Esophagus squamous epithelium (tissue), 5 donors: Measurements from ENCODE around the gene REG1B. TPM values are rescaled to one million over a fixed set of nuclear protein-coding genes. Genes with fewer than 3 reads are reported as not detected.

Experiments used
- DNase-seq: peaks from one replicate; lab custom pipeline; 2025; lab: John Stamatoyannopoulos, UW
- H3K27ac ChIP-seq, 4 donors: fragments of 200-600 bp; sonication (generic); one replicate each; pipeline ENCODE4 v1.5.1; 2016 to 2019; ENCODE audit warnings: mild to moderate bottlenecking in 1 of 4
- H3K27me3 ChIP-seq, 4 donors: fragments of 200-600 bp; sonication (generic); 1 replicate in 3 of 4; 2 replicates in 1 of 4; pipeline versions ENCODE4 v1.5.1 to v1.6.0; 2017 to 2021; ENCODE audit warnings: antibody characterized with exemption in 1 of 4
- H3K36me3 ChIP-seq, 3 donors: fragments of 200-600 bp; sonication (generic); one replicate each; pipeline ENCODE4 v1.5.1; 2016 to 2019
- H3K4me1 ChIP-seq, 3 donors: fragments of 200-600 bp; sonication (generic); one replicate each; pipeline ENCODE4 v1.5.1; 2017 to 2019
- H3K4me3 ChIP-seq, 4 donors: fragments of 200-600 bp; sonication (generic); 1 replicate in 3 of 4; 2 replicates in 1 of 4; pipeline ENCODE4 v1.5.1; 2016 to 2019; ENCODE audit warnings: mild to moderate bottlenecking in 2 of 4, moderate library complexity in 1 of 4
- H3K9me3 ChIP-seq, 3 donors: fragments of 200-600 bp; sonication (generic); one replicate each; pipeline ENCODE4 v1.5.1; 2016 to 2019
- CTCF ChIP-seq, 6 experiments: fragments of 450-650 bp in 4 of 6; fragments of 200-600 bp in 2 of 6; sonication (generic) in 2 of 6; IDR thresholded peaks; one replicate each; pipeline ENCODE4 v1.5.1; 2016 to 2019; ENCODE audit warnings: antibody characterized with exemption in 6 of 6, mild to moderate bottlenecking in 4 of 6, moderate library complexity in 4 of 6
- POLR2A ChIP-seq, 4 donors: fragments of 450-650 bp; IDR thresholded peaks; one replicate each; pipeline ENCODE4 v1.6.1; 2017; ENCODE audit warnings: antibody characterized with exemption in 4 of 4, mild to moderate bottlenecking in 4 of 4, moderate library complexity in 3 of 4
- WGBS, 2 donors: methylation state at CpG; one replicate each; pipeline ENCODE4 v1.1.5; 2018; 5-methylcytosine and 5-hydroxymethylcytosine counted together
- intact Hi-C: fragments of 100-400 bp; cut with DNase I; formaldehyde crosslinking; loops from one replicate; pipeline ENCODE4 v1.15.0; 2022
- total RNA-seq, 4 donors: library from RNA; depleted of rRNA; stranded (reverse); fragments of >200 nt; gene quantifications; one replicate each; pipeline ENCODE4 v1.1.0, GENCODE V29; 2016
- donor health status: DM: yes; HTN: yes; CAD: no.

The REG1B gene
- total RNA-seq, 4 donors from 2014 or later, result not detected

- Histone ChIP-seq H3K27me3 (no peaks in the 10 kb centered on the region), H3K4me1 (no peaks in the 10 kb centered on the region), H3K27ac (no peak overlapping the region), H3K36me3 (no peaks in the 10 kb centered on the region), H3K4me3 (no peak overlapping the region), H3K9me3 (peaks cover 0 to 18% (median 4%) of the 10 kb centered on the region in 3 donors)
- TF ChIP-seq POLR2A (IDR thresholded peaks at IDR 0.05), result no peak
- no peak for TF ChIP-seq CTCF (IDR thresholded peaks at IDR 0.05)
- DNase-seq, result no peak
- WGBS, 2 donors, result 49 to 65% methylated on average over 2 of the region's 2 CpGs
- intact Hi-C loops, result no loop called here
These were observed 13.2 kb upstream of the REG1B start for GRCh38 chr2:79101024-79101423.

GRCh38 chr2:79100285-79100684 is 12.5 kb upstream of the REG1B start:
- intact Hi-C loops, result no loop called here

GRCh38 chr2:79099140-79099686 is 11.4 kb upstream of the REG1B start:
- no peak for TF ChIP-seq CTCF (IDR thresholded peaks at IDR 0.05)
- no peak for TF ChIP-seq POLR2A (IDR thresholded peaks at IDR 0.05)
- H3K27me3 ChIP-seq, result no peaks in the 10 kb centered on the region
- H3K4me1 ChIP-seq, result no peaks in the 10 kb centered on the region
- 67% methylated on average over 2 to 7 of the region's 7 CpGs for WGBS, 2 donors
- no peak for DNase-seq
- H3K27ac ChIP-seq, result no peak overlapping the region
- H3K4me3 ChIP-seq, result no peak overlapping the region
- intact Hi-C loops, result no loop called here
- no peaks in the 10 kb centered on the region for H3K36me3 ChIP-seq
- H3K9me3 ChIP-seq, result peaks cover 0 to 26% (median 4%) of the 10 kb centered on the region in 3 donors

More at GRCh38 chr2:79100285-79100684, 12.5 kb upstream of the REG1B start:
- H3K27me3 ChIP-seq, result no peaks in the 10 kb centered on the region
- DNase-seq, result no peak
- no peaks in the 10 kb centered on the region for H3K4me1 ChIP-seq
- H3K4me3 ChIP-seq, result no peak overlapping the region
- TF ChIP-seq CTCF (IDR thresholded peaks at IDR 0.05) (no peak), POLR2A (IDR thresholded peaks at IDR 0.05) (no peak)
- no peak overlapping the region for H3K27ac ChIP-seq
- no peaks in the 10 kb centered on the region for H3K36me3 ChIP-seq
- H3K9me3 ChIP-seq, result peaks cover 0 to 25% (median 4%) of the 10 kb centered on the region in 3 donors
- 53 to 71% methylated on average over 1 of the region's 1 CpG for WGBS, 2 donors

GRCh38 chr2:79097843-79098242 is 10.1 kb upstream of the REG1B start:
- Histone ChIP-seq H3K27ac (no peak overlapping the region), H3K36me3 (no peaks in the 10 kb centered on the region), H3K27me3 (no peaks in the 10 kb centered on the region), H3K4me3 (no peak overlapping the region), H3K9me3 (peaks cover 0 to 26% (median 4%) of the 10 kb centered on the region in 3 donors), H3K4me1 (no peaks in the 10 kb centered on the region)
- no peak for DNase-seq
- 84 to 86% methylated on average over 6 of the region's 6 CpGs for WGBS, 2 donors
- TF ChIP-seq CTCF (IDR thresholded peaks at IDR 0.05), result no peak
- no peak for TF ChIP-seq POLR2A (IDR thresholded peaks at IDR 0.05)
- intact Hi-C loops, result no loop called here

GRCh38 chr2:79090693-79091092 is 2.9 kb upstream of the REG1B start:
- TF ChIP-seq CTCF (IDR thresholded peaks at IDR 0.05) (no peak), POLR2A (IDR thresholded peaks at IDR 0.05) (no peak)
- no peaks in the 10 kb centered on the region for H3K36me3 ChIP-seq
- H3K27me3 ChIP-seq, result no peaks in the 10 kb centered on the region
- H3K4me1 ChIP-seq, result no peaks in the 10 kb centered on the region
- no peak overlapping the region for H3K27ac ChIP-seq
- no peak overlapping the region for H3K4me3 ChIP-seq
- H3K9me3 ChIP-seq, result peaks cover 0 to 4% (median 0%) of the 10 kb centered on the region in 3 donors
- intact Hi-C loops, result no loop called here
- 82 to 85% methylated on average over 4 of the region's 4 CpGs for WGBS, 2 donors
- no peak for DNase-seq
